ENCODE results near the gene EXOC7.

EXOC7 gene

DNA sequence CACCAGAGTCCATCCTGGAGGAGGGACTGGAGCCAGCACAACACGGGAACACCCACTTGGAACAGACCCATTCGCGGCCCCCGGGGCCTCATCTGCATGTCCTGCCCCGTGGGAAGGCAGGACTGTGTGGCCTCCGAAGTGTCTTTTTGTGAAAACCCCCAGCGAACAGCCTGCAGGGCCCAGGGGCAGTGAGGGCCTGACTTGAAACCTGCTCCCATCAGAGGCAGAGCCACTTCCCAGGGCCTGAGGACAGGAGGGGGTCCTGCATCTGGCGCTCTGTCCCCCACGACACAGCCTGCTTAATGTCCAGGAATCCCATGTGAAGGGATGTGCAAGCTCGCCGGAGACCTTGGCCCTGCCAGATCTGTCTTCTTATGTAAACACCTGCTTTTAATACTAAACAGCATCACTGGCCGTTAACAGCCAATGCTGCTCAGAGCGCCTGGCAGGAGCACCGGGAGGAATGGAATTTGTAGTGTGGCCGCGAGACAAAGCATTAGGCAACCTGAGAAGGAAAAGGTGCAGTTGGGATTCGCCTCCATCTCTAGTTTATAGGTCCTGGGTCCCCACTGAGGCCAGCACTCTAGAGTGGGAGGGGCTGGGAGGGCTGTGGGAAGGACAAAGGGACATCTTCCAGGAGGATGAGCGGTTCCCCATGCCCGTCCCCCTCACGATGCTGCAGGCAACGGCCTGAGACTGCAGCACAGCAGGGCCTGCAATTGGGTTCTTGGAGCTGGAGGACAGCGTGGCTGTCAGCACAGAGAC is 66.9 kb downstream of the EXOC7 start:
- DNase-seq = no peak

DNA sequence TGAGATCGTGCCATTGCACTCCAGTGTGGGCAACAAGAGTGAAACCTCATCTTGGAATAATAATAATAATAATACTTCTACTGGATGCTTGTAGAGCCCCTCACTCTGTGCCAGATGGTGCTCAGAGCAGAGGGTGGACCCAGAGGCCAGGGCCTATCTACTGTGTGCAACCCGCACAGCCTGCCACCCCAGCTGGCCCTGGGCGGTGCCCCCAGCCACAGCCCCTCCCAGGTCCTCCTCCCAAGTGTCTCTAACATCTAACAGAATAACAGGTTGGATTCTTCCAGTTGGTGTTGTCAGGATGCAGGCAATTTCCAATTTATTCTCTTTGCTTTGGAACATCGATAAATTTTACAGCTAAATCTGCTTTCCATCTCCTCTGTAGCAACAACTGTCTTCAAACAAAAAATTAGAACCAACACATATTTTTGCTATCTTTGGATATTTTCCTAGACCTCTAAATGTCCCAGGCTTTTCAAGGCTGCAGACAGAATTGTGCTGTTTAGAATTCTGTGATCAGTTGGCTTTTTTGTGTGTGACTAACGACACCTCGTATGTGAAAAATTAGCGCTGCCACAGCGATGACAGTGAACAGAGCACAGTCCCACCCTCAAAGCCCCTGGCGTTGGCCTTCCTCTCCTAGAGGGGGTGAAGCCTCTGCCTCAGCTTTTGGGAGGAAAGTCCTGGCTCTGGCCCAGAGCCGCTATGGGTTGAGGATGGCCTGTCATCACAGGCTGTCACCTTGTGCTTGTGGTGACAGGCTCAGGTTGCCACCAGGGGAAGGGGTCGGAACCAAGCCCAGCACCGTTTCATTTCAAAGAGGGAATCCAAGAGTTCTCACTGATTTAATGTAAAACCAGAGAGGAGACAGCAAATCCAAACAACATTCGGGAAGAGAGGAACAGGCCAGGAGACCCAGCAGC is 68.9 kb downstream of the EXOC7 start:
- peak; percentile 79 for DNase-seq

DNA sequence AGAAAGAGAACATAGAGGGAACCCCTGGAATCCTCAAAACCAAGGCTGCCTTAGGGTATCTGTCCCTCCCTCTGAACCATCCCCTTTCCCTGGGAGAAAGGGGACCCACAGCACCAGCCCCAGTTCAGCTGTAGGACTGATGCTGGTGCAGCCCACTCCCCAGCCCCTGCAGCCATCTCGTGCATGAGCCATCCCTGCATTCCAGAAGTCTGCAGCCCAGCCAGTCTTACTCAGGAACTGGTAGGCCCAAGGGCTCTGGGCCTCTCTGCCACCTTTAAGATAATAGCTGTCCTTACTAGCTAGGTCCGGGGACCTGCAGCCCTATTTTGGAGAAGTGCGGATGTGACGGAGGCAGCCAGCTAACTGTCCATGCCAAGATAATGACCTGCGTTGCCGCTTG is 70.4 kb downstream of the EXOC7 start:
- no peak for DNase-seq

DNA sequence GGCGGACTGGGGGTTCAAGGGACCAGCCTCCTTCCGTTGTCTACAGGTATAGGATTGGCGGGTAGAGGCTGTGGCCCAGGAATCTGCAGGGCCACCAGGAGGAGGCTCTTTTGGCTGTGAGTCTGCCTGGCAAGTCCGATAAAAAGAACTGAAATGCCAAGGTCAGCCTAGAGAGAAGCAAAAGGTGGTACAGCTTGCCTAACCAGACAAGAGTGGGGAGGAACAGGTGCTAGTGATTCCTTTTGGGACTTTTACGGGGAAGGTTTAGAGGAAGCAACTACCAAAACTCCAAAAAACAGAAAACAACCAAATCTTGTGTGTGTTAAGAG is 70.8 kb downstream of the EXOC7 start:
- DNase-seq = no peak

DNA sequence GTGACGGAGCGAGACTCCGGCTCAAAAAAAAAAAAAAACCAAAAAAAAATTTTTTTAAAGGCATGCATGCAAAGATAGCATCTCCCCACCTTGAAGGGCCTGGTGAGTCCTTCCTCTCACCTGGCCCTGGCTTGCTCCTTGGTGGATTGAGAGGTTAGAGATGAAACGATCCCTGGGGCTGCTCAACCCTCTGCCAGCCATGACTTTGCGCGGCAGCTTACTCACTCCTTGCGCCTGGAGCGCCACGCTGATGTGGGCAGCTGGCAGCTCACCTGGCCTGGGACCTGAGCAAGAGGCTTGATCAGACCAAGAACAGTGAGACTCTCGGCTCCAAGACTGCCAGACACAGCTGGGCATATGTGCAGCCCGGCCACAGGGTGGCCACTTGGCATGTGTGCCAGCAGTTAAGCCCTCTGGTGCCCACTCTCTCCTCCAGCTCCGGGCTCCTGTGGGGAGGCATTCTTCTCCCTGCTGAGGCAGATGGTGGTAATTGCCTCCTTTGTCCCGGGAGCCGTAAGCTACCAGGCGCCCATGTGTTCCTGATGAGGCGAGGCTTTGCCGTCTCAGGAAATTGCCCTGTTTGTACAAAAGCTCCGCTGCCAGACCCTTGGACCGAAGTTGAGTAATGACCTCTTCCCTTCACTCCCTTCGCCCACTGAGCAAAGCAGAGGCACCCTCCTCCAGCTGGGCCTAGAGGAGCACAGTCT is 71.4 kb downstream of the EXOC7 start:
- peak; percentile 38 for DNase-seq

All from hematopoietic multipotent progenitor cell treated with erythropoietin and hydrocortisone succinate and interleukin-3 and kit ligand, for 4 days (in vitro differentiated cells).